WTC11 (cell line): ENCODE data around the gene WSCD1. TPM values are rescaled to one million over a fixed set of nuclear protein-coding genes. Genes with fewer than 3 reads are reported as not detected.

Experiments used
- ATAC-seq: fragments of 200-7000 bp; cut with Tn5 transposase; 2 replicates; pipeline ENCODE4 v1.10.0; 2021; ENCODE audit warnings: mild to moderate bottlenecking, moderate library complexity
- CTCF ChIA-PET: fragments of 300-600 bp; sonication (Branson Sonifier 250); formaldehyde crosslinking; loops from one replicate; lab custom pipeline; 2021; ENCODE audit warnings: antibody characterized with exemption; lab: Charles Lee
- POLR2A ChIA-PET: fragments of 350-600 bp; sonication (Branson Sonifier 250); formaldehyde crosslinking; loops from one replicate; lab custom pipeline; 2021; ENCODE audit warnings: antibody characterized with exemption; lab: Charles Lee
- DNase-seq: peaks from one replicate; pipeline ENCODE4 v3.0.0; 2021; ENCODE audit warnings: low spot score
- H3K27ac Mint-ChIP-seq: 2 replicates; pipeline ENCODE4 v1.8.0; 2021; ENCODE audit warnings: mixed read lengths
- H3K27me3 Mint-ChIP-seq: 2 replicates; pipeline ENCODE4 v1.8.0; 2021; ENCODE audit warnings: low read depth, mild to moderate bottlenecking, moderate library complexity, mixed read lengths
- H3K36me3 Mint-ChIP-seq: 2 replicates; pipeline ENCODE4 v1.8.0; 2021; ENCODE audit warnings: mixed read lengths
- H3K4me1 Mint-ChIP-seq: 2 replicates; pipeline ENCODE4 v1.8.0; 2022; ENCODE audit warnings: mixed read lengths
- H3K4me3 Mint-ChIP-seq: 2 replicates; pipeline ENCODE4 v1.8.0; 2021; ENCODE audit warnings: mild to moderate bottlenecking, moderate library complexity, mixed read lengths
- H3K9me3 Mint-ChIP-seq: 2 replicates; pipeline ENCODE4 v1.8.0; 2021; ENCODE audit warnings: mixed read lengths
- CREM ChIP-seq: sonication (generic); formaldehyde crosslinking; IDR thresholded peaks from 2 replicates; pipeline ENCODE4 v1.8.1; 2022; ENCODE audit warnings: mild to moderate bottlenecking, missing genetic modification reagents, moderate library complexity
- E2F5 ChIP-seq: sonication (generic); formaldehyde crosslinking; IDR thresholded peaks from 2 replicates; pipeline ENCODE4 v1.8.1; 2022; ENCODE audit warnings: mild to moderate bottlenecking, moderate library complexity, missing genetic modification reagents
- EMX1 ChIP-seq: fragments of 250-450 bp; sonication (Bioruptor Pico); IDR thresholded peaks from 2 replicates; pipeline ENCODE4 v1.8.0; 2021; ENCODE audit warnings: mild to moderate bottlenecking
- FOXK1 ChIP-seq: sonication (generic); formaldehyde crosslinking; IDR thresholded peaks from 2 replicates; pipeline ENCODE4 v1.8.0; 2022; ENCODE audit warnings: mild to moderate bottlenecking, moderate library complexity, missing genetic modification reagents
- FOXP1 ChIP-seq: sonication (generic); formaldehyde crosslinking; IDR thresholded peaks from 2 replicates; pipeline ENCODE4 v1.8.0; 2022; ENCODE audit warnings: missing genetic modification reagents, mild to moderate bottlenecking, moderate library complexity, borderline replicate concordance
- HMGA2 ChIP-seq: fragments of 250-450 bp; sonication (Bioruptor Pico); IDR thresholded peaks from 2 replicates; pipeline ENCODE4 v1.4.0; 2021; ENCODE audit warnings: mild to moderate bottlenecking, moderate library complexity
- IRF2 ChIP-seq: sonication (generic); formaldehyde crosslinking; IDR thresholded peaks from 2 replicates; pipeline ENCODE4 v1.8.0; 2022; ENCODE audit warnings: low read depth, missing genetic modification reagents, borderline replicate concordance
- JUN ChIP-seq: sonication (generic); formaldehyde crosslinking; IDR thresholded peaks from 2 replicates; pipeline ENCODE4 v1.8.0; 2023; ENCODE audit warnings: mild to moderate bottlenecking, missing genetic modification reagents
- KAT7 ChIP-seq: sonication (generic); formaldehyde crosslinking; IDR thresholded peaks from 2 replicates; pipeline ENCODE4 v1.8.1; 2023; ENCODE audit warnings: missing genetic modification reagents, mild to moderate bottlenecking, borderline replicate concordance
- NR3C1 ChIP-seq: sonication (generic); formaldehyde crosslinking; conservative IDR thresholded peaks from 2 replicates; pipeline ENCODE4 v1.8.1; 2023; ENCODE audit warnings: low read depth, mild to moderate bottlenecking, missing genetic modification reagents
- OVOL2 ChIP-seq: fragments of 250-450 bp; sonication (Bioruptor Pico); IDR thresholded peaks from 2 replicates; pipeline ENCODE4 v1.9.0; 2021; ENCODE audit warnings: mild to moderate bottlenecking, borderline replicate concordance
- ZNF138 ChIP-seq: sonication (generic); formaldehyde crosslinking; conservative IDR thresholded peaks from 2 replicates; pipeline ENCODE4 v1.8.1; 2022; ENCODE audit warnings: mild to moderate bottlenecking, moderate library complexity, missing genetic modification reagents
- ZNF219 ChIP-seq: sonication (generic); formaldehyde crosslinking; IDR thresholded peaks from 2 replicates; pipeline ENCODE4 v1.8.0; 2023; ENCODE audit warnings: missing genetic modification reagents, mild to moderate bottlenecking, borderline replicate concordance
- total RNA-seq: library from RNA; stranded (reverse); gene quantifications from 3 replicates; pipeline ENCODE4 v1.2.3, GENCODE V29; 2021
- TF ChIP-seq, protein P1 (sequence below): fragments of 200-600 bp; IDR thresholded peaks from 2 replicates; pipeline ENCODE4 v1.8.0; 2022; ENCODE audit warnings: antibody characterized with exemption

WSCD1 gene
- total RNA-seq, 1 experiment from 2014 or later, result 57.5 TPM

DNA sequence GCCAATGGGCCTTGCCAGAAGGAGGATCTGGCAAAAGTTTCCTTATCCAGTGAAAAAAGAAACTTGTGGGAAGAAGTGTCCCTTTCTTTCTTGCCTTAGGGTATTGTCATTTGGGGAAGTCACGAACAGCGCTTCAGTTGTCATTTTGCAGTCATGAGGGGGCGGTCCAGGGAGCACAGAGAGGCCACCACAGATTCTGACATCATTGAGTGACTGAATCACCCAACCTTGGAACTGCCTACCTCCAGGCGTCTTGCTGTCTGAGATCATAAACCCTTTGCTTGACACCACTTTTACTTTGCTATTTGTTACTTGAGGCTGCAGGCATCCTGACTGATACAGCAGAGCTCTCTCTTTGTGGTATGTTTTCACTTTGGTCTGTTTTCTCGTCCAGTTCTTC is 3.1 kb upstream of the WSCD1 start:
- Mint-ChIP-seq H3K27me3 (peaks cover 16% of the 10 kb centered on the region), H3K27ac (no peak overlapping the region), H3K9me3 (no peaks in the 10 kb centered on the region), H3K4me1 (peaks cover 23% of the 10 kb centered on the region), H3K4me3 (no peak overlapping the region), H3K36me3 (no peaks in the 10 kb centered on the region)
- TF ChIP-seq, protein P1, sequence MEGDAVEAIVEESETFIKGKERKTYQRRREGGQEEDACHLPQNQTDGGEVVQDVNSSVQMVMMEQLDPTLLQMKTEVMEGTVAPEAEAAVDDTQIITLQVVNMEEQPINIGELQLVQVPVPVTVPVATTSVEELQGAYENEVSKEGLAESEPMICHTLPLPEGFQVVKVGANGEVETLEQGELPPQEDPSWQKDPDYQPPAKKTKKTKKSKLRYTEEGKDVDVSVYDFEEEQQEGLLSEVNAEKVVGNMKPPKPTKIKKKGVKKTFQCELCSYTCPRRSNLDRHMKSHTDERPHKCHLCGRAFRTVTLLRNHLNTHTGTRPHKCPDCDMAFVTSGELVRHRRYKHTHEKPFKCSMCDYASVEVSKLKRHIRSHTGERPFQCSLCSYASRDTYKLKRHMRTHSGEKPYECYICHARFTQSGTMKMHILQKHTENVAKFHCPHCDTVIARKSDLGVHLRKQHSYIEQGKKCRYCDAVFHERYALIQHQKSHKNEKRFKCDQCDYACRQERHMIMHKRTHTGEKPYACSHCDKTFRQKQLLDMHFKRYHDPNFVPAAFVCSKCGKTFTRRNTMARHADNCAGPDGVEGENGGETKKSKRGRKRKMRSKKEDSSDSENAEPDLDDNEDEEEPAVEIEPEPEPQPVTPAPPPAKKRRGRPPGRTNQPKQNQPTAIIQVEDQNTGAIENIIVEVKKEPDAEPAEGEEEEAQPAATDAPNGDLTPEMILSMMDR, result no peak
- TF ChIP-seq OVOL2 (no peak), E2F5 (CRISPR knock-in tag) (no peak), ZNF138 (CRISPR knock-in tag) (no peak), ZNF219 (CRISPR knock-in tag) (no peak), IRF2 (CRISPR knock-in tag) (no peak)
- POLR2A ChIA-PET, result no interaction called here
- CTCF ChIA-PET, result interaction anchor here (0.6 to 3.2 kb wide), 2 partner anchors 273 to 391 kb away, joined by 3 to 33 read pairs; no protein-coding TSS in a partner anchor
- DNase-seq, result no peak
- ATAC-seq, result no peak

DNA sequence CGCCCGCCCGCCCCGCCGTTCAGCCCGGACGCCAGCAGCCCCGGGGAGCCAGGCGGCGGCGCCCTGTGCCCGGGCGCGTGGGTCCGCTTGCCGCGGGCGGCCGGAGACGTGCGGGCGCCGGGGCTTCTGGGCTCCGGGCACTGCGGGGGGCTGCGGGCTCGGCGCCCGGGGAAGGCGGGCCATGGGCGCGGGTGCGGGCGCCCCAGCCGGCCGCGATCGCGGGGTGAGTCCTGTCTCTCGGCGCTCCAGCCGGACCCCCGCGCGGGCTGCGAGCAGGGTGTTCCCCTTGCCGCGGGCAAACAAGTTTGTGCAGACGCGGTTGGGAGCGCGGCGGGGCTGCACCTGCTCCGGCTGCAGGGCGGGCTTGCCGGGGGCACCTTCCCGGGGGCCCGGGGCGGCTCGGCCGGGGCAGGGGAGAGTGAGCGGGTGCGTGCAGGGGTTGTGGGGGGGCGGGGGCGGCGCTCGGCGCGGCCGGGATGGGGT is 292 bp downstream of the WSCD1 start:
- peaks cover 16% of the 10 kb centered on the region for H3K27me3 Mint-ChIP-seq

DNA sequence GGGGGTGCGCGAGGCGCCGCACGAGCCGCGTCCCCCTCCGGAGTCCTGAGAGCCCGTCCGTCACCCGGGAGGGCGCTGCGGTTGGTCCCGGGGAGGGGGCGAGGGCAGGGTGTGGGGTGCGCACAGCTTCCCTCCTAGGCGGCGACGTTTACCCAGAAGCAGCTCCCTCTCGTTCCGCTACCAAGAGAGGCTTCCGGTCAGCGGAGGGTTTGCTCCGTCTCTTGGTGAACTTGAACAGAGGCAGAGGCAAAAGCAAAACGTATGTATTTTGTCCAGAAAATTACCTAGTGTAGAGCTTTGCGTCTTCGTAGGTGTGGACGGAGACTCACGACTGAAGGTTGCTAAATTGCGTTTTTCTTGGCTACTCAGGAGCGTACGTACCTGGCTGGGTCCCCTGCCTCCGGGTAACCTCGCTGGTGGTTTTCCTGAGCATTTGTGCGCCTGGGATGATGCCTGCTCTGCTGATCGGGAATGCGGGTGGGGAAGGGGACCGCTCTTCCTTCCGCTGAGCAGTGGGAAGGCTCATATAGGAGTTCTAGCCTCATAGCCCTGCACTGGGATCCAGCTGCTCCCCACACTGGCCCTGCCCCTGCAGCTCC is 833 bp downstream of the WSCD1 start:
- H3K36me3 Mint-ChIP-seq, result peaks cover 2% of the 10 kb centered on the region; the same call in 1 of the 2 replicates
- H3K27me3 Mint-ChIP-seq, result peaks cover 16% of the 10 kb centered on the region
- no peaks in the 10 kb centered on the region for H3K9me3 Mint-ChIP-seq
- H3K4me1 Mint-ChIP-seq, result peaks cover 38% of the 10 kb centered on the region
- ChIA-PET POLR2A (no interaction called here), CTCF (interaction anchor here (0.5 to 3.7 kb wide), 6 partner anchors 30 to 364 kb away, joined by 3 to 9 read pairs (median 3); no protein-coding TSS in a partner anchor)
- DNase-seq (no peak), ATAC-seq (peak; percentile 12; the same call in 1 of the 2 replicates)
- H3K4me3 Mint-ChIP-seq, result peak overlapping the region; percentile 79
- TF ChIP-seq EMX1 (CRISPR knock-in tag) (no peak), FOXP1 (0 out of 2 replicates have a peak, but pooled peaks have one; percentile 29)
- H3K27ac Mint-ChIP-seq, result no peak overlapping the region

More for the DNA sequence above, 292 bp downstream of the WSCD1 start:
- no peaks in the 10 kb centered on the region for H3K9me3 Mint-ChIP-seq
- H3K36me3 Mint-ChIP-seq, result peaks cover 2% of the 10 kb centered on the region; the same call in 1 of the 2 replicates
- ChIA-PET POLR2A (no interaction called here), CTCF (interaction anchor here (0.5 to 3.7 kb wide), 3 partner anchors 31 to 276 kb away, joined by 3 to 9 read pairs (median 5); no protein-coding TSS in a partner anchor)
- TF ChIP-seq NR3C1 (CRISPR knock-in tag), result no peak
- ATAC-seq, result no peak
- H3K27ac Mint-ChIP-seq, result no peak overlapping the region
- no peak for DNase-seq
- peaks cover 32% of the 10 kb centered on the region for H3K4me1 Mint-ChIP-seq
- H3K4me3 Mint-ChIP-seq, result no peak overlapping the region

DNA sequence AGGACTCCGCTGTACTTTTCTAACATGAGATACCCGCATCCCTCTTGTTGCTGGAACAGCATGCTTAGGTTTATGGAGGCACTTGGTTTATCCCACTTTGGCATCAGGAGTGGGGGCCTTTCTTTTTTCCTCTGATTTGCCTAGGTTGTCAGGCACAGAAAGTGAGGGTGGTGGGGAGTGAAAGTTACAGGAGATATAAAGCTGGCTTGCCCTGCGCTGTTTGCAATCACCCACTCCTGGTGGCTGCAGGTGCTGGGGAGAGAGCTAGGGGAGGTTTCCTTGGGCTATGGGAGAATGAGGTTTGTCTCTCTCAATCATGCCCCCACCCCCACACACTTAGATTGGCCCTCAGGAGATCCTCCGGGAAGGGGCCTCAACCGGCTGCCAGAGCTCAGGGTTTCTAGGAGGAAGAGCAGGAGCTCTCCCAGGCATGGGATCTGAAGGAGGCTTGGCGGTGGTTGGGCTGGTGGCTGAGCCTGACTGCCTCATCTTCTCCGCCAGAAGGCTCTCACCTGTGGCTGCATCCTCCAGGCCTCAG is 1.4 kb downstream of the WSCD1 start:
- ChIA-PET CTCF (interaction anchor here (1.1 to 3.7 kb wide), 6 partner anchors 30 to 365 kb away, joined by 3 to 9 read pairs (median 3); no protein-coding TSS in a partner anchor), POLR2A (no interaction called here)
- H3K4me1 Mint-ChIP-seq, result peaks cover 43% of the 10 kb centered on the region
- ATAC-seq, result no peak
- peak overlapping the region; percentile 79 for H3K4me3 Mint-ChIP-seq
- H3K9me3 Mint-ChIP-seq, result no peaks in the 10 kb centered on the region
- H3K27me3 Mint-ChIP-seq, result peaks cover 16% of the 10 kb centered on the region
- DNase-seq, result no peak
- no peak overlapping the region for H3K27ac Mint-ChIP-seq
- no peak for TF ChIP-seq KAT7 (CRISPR knock-in tag)
- no peak for TF ChIP-seq ZNF138 (CRISPR knock-in tag)
- TF ChIP-seq IRF2 (CRISPR knock-in tag), result no peak
- TF ChIP-seq FOXP1, result no peak
- no peak for TF ChIP-seq FOXK1 (CRISPR knock-in tag)
- TF ChIP-seq HMGA2 (CRISPR knock-in tag), result no peak
- no peak for TF ChIP-seq CREM (CRISPR knock-in tag)
- TF ChIP-seq JUN, result no peak
- peaks cover 2% of the 10 kb centered on the region; the same call in 1 of the 2 replicates for H3K36me3 Mint-ChIP-seq
